ENCODE results near the gene CTNNA2. TPM values are rescaled to one million over a fixed set of nuclear protein-coding genes. Genes with fewer than 3 reads are reported as not detected.

Gene CTNNA2
- total and polyA plus RNA-seq, 2 of the 8 experiments (the other 6 are each of a cell fraction or from before 2014, with no cell fraction given) = 3.9 to 9.0 TPM

DNA sequence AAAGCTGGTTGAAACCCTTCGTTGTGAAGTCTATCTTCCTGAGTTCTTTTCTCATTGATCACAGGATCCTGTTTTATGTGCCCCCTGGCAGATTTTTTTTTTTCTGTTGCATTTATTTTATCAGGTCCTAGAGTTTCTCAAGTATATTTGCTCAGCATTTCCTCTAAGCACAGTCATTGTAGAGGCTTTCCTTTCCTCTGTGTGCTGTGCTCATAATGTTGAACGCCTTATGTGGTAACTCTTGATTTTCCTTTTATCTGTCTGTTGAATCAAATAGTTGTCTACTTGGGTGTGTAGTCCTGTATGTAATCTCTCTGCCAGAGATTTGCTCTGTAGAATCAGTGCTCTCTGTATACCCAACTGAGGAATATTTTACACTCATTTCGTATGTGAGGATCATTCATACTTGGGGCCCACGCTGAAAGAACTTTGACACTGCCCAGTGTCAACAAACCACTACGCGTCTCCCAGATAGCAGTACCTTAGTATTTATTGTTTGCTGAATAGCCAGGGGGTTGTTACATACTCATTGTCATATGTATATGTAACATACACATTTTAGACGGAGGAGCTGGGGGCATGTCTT is 118.2 kb downstream of the CTNNA2 start:
- Histone ChIP-seq H3K9ac (replicated peaks in 1 of 4; ENCODE audit: extremely low read depth in 1 of 4, low read depth in 3 of 4, low read length in 3 of 4) (no peak overlapping the region), H2BK120ac (replicated peaks; ENCODE audit: low read depth, low read length) (no peak overlapping the region), H2BK12ac (ENCODE audit: low read depth, low read length) (no peak overlapping the region), H3K36me3 (ENCODE audit: control insufficient read depth in 2 of 4, insufficient read depth in 4 of 4, low read length in 3 of 4) (no peaks in the 10 kb centered on the region), H4K91ac (replicated peaks; ENCODE audit: insufficient read length, low read length) (no peak overlapping the region), H3K79me2 (ENCODE audit: control insufficient read depth in 1 of 2, insufficient read depth in 2 of 2, low read length in 2 of 2) (no peaks in the 10 kb centered on the region), H3K23ac (ENCODE audit: insufficient read length) (no peak overlapping the region), H3K4me3 (ENCODE audit: extremely low read depth in 1 of 4, insufficient read depth in 2 of 4, low read depth in 3 of 4, low read length in 4 of 4) (no peak overlapping the region), H3K4me1 (replicated peaks in 1 of 4; ENCODE audit: control insufficient read depth in 3 of 4, insufficient read depth in 4 of 4, low read length in 3 of 4) (peaks cover 0 to 2% (median 0%) of the 10 kb centered on the region in 4 experiments; a peak in 1 of 7 replicates), H2AFZ (ENCODE audit: low read length) (no peak overlapping the region), H3K27ac (ENCODE audit: low read depth, low read length) (no peak overlapping the region), H4K5ac (ENCODE audit: insufficient read length, low read depth, low read length) (no peak overlapping the region), H3K4me2 (ENCODE audit: insufficient read depth in 1 of 2, low read depth in 2 of 2, low read length in 2 of 2) (no peak overlapping the region), H3K56ac (replicated peaks; ENCODE audit: insufficient read length, low read depth, low read length) (no peak overlapping the region), H2BK15ac (ENCODE audit: low read length) (no peak overlapping the region), H3K4ac (replicated peaks; ENCODE audit: insufficient read length, low read depth, low read length) (no peak overlapping the region), H2BK5ac (ENCODE audit: low read depth, low read length) (no peak overlapping the region), H3K23me2 (ENCODE audit: low read depth, low read length) (peaks cover 2% of the 10 kb centered on the region; the same call in 1 of the 2 replicates), H4K20me1 (replicated peaks in 1 of 2; ENCODE audit: control insufficient read depth in 1 of 2, insufficient read depth in 2 of 2, low read length in 2 of 2) (no peaks in the 10 kb centered on the region), H2AK5ac (ENCODE audit: low read depth, low read length) (no peak overlapping the region), H3K79me1 (ENCODE audit: low read depth, low read length) (no peaks in the 10 kb centered on the region), H3K18ac (ENCODE audit: extremely low read depth, low read length) (no peak overlapping the region), H3K9me3 (ENCODE audit: insufficient read depth in 2 of 2, low read depth in 1 of 2, low read length in 1 of 2) (no peaks in the 10 kb centered on the region), H4K8ac (ENCODE audit: extremely low read depth, insufficient read depth, low read length) (no peak overlapping the region), H3K14ac (ENCODE audit: insufficient read length) (no peak overlapping the region), H3K27me3 (replicated peaks in 1 of 4; ENCODE audit: control insufficient read depth in 3 of 4, extremely low read depth in 1 of 4, insufficient read depth in 3 of 4, low read length in 3 of 4) (no peaks in the 10 kb centered on the region), H2BK20ac (ENCODE audit: low read length) (no peak overlapping the region)
- DNase-seq (ENCODE audit: low read depth in 1 of 2, low spot score in 2 of 2) (no peak), FAIRE-seq (no peak)
- TF ChIP-seq POLR2AphosphoS5 (IDR thresholded peaks at IDR 0.05; ENCODE audit: low read depth, low read length) (no peak), TAF7 (optimal IDR thresholded peaks at IDR 0.05; ENCODE audit: borderline replicate concordance, low read depth, low read length) (no peak), SIRT6 (IDR thresholded peaks at IDR 0.05; ENCODE audit: low read length) (no peak), TEAD4 (IDR thresholded peaks at IDR 0.05; ENCODE audit: low read depth, low read length) (no peak)
- CTCF ChIA-PET (ENCODE audit: partially characterized antibody) = interaction anchor here (1.0 kb wide), 1 partner anchor 132 kb away, joined by 3 read pairs; no protein-coding TSS in a partner anchor
- POLR2A ChIA-PET (ENCODE audit: partially characterized antibody) = no interaction called here
- WGBS, 2 experiments (ENCODE audit: extremely low coverage in 1 of 2, insufficient coverage in 1 of 2, insufficient read length in 1 of 2, insufficient replicate concordance in 2 of 2, low coverage in 1 of 2, low lambda C conversion rate in 2 of 2, missing lambda C conversion rate in 1 of 2) = 93% methylated on average over 7 of the region's 7 CpGs; no CpG with 5 or more reads in 1 of the 2 experiments

All from H1 (cell line).